Large intestine (tissue), 3 donors: Measurements from ENCODE around the gene SIK3. TPM values are rescaled to one million over a fixed set of nuclear protein-coding genes. Genes with fewer than 3 reads are reported as not detected.

ENCODE experiments used
- DNase-seq, 2 donors: peaks; one replicate each; pipeline versions ENCODE4 v3.0.0 to v3.0.0-alpha.2; 2013
- H3K27ac ChIP-seq: one replicate; pipeline ENCODE4 v1.5.1; 2013; ENCODE audit warnings: low read length
- H3K27me3 ChIP-seq: 2 replicates; pipeline ENCODE4 v1.6.1; 2013; ENCODE audit warnings: low read length; ENCODE audit not compliant: control insufficient read depth, insufficient read depth
- H3K36me3 ChIP-seq: 2 replicates; pipeline ENCODE4 v1.6.1; 2013; ENCODE audit warnings: low read length; ENCODE audit not compliant: control insufficient read depth, insufficient read depth
- H3K4me1 ChIP-seq: one replicate; pipeline ENCODE4 v1.6.1; 2013; ENCODE audit warnings: low read length; ENCODE audit not compliant: control insufficient read depth, insufficient read depth
- H3K4me3 ChIP-seq: one replicate; pipeline ENCODE4 v1.5.1; 2013; ENCODE audit warnings: low read length
- H3K9me3 ChIP-seq: one replicate; pipeline ENCODE4 v1.6.1; 2013; ENCODE audit warnings: mild to moderate bottlenecking, low read depth, low read length, moderate library complexity; ENCODE audit not compliant: control insufficient read depth
- WGBS: methylation state at CpG from one replicate; pipeline ENCODE4 v1.1.5; 2013; ENCODE audit warnings: low lambda C conversion rate; ENCODE audit not compliant: insufficient coverage; 5-methylcytosine and 5-hydroxymethylcytosine counted together
- polyA plus RNA-seq: library from polyadenylated mRNA; unstranded; fragments of 120-200 nt; gene quantifications from one replicate; pipeline ENCODE4 v1.2.1, GENCODE V29; 2013

Gene SIK3
- polyA plus RNA-seq, 1 donor: 34.6 TPM

GRCh38 chr11:117010808-117011540 lies 87.3 kb downstream of the SIK3 start:
- 100% methylated on average over 2 of the region's 14 CpGs for WGBS
- Histone ChIP-seq H3K27me3 (no peaks in the 10 kb centered on the region), H3K4me3 (no peak overlapping the region), H3K36me3 (no peaks in the 10 kb centered on the region), H3K27ac (no peak overlapping the region), H3K9me3 (no peaks in the 10 kb centered on the region), H3K4me1 (no peaks in the 10 kb centered on the region)
- DNase-seq: no peak

GRCh38 chr11:117009905-117010605 lies 88.2 kb downstream of the SIK3 start:
- no peak for DNase-seq
- Histone ChIP-seq H3K27ac (no peak overlapping the region), H3K36me3 (no peaks in the 10 kb centered on the region), H3K4me1 (no peaks in the 10 kb centered on the region), H3K27me3 (no peaks in the 10 kb centered on the region), H3K4me3 (no peak overlapping the region), H3K9me3 (no peaks in the 10 kb centered on the region)
- WGBS: no CpG with 5 or more reads among the region's 3 CpGs

DNA sequence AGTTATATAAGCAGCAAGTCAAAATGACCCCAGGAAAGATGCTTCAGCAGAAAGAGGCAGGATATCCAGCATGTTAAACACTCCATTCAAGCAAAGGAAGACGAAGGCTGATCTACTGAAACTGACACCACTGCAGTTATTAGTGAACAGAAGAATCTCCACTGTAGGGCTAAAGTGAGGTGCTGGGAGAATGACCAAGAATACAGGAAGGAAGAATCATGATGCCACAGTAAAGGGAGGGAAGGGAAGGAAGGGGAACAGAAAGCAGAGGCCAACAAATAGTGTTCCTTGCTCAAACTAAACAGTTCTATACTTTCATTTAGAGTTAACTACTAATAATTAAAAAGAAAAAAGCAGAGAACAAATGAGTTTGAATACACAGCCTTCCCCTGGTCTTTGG lies 92.5 kb downstream of the SIK3 start:
- H3K27ac ChIP-seq: no peak overlapping the region
- H3K27me3 ChIP-seq: no peaks in the 10 kb centered on the region
- H3K4me3 ChIP-seq: no peak overlapping the region
- WGBS: 100% methylated on average over 1 of the region's 1 CpG
- no peaks in the 10 kb centered on the region for H3K36me3 ChIP-seq
- H3K9me3 ChIP-seq: no peaks in the 10 kb centered on the region
- DNase-seq: no peak
- H3K4me1 ChIP-seq: no peaks in the 10 kb centered on the region

DNA sequence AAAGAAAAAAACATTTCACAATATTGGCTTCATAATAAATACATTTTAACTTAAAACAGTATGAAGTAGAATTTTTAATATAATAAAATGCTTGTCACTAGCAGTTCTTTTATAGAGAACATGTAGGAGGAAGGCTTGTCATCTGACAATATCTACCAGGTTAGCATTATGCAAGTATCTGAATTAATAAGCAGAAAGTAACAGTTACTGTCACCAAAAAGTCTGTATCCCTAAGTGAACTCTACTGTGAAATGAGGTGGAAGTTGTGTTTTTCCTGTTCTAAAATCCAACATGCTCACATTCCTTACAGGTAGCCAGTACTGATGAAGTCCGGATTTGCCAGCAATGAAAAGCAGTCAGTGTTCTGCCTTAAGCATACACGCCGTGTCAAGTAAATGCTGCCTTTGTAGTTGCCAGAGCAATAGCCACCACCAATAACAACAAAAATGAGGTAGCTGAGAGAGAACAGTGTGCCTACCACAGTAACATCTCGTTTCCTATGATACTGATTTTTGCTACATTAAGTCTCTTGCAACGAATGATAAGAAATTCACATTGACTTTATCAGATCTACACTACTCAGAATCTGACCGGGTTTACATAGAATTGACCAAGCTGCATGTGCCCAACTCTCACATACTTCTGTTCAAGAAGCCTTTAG lies 95.5 kb downstream of the SIK3 start:
- H3K36me3 ChIP-seq: no peaks in the 10 kb centered on the region
- no peaks in the 10 kb centered on the region for H3K9me3 ChIP-seq
- DNase-seq: no peak
- H3K4me3 ChIP-seq: no peak overlapping the region
- WGBS: no CpG with 5 or more reads among the region's 6 CpGs
- no peaks in the 10 kb centered on the region for H3K4me1 ChIP-seq
- H3K27me3 ChIP-seq: no peaks in the 10 kb centered on the region
- no peak overlapping the region for H3K27ac ChIP-seq

DNA sequence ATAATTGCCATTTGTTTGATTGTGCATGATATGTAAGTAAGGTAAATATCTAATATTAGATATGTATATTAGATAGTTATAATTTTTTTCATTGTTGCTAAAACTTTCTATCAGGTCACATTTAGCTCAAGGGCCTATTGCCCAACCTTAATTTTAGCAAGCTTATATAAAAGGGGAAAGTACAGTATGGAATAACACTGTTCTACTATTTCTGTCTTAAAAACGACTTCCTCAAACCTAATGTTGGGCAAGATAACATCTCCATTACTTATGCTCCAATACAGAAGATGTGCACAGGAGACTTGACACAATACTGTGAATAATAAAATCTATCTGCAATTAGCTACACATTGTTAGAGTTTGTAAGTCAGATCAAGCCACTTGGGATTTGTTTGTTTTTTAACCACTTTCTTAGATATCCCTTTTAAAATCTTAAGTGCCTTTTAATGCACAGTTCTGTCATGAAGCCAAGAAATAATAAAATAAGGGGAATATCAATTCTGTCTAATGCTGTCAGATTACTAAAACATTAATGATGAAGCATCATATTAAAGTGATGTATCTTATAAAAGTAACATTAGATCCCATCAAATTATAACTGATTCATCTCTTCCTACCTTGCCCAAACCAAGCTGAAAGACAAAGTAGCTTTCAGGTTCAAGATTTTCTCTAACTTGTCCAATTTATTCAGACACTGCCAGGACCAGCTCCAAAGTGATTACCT lies 98.1 kb downstream of the SIK3 start:
- Histone ChIP-seq H3K4me1 (no peaks in the 10 kb centered on the region), H3K4me3 (no peak overlapping the region), H3K27me3 (no peaks in the 10 kb centered on the region), H3K27ac (no peak overlapping the region), H3K36me3 (no peaks in the 10 kb centered on the region), H3K9me3 (no peaks in the 10 kb centered on the region)
- WGBS: no CpG with 5 or more reads among the region's 1 CpG
- DNase-seq: no peak

DNA sequence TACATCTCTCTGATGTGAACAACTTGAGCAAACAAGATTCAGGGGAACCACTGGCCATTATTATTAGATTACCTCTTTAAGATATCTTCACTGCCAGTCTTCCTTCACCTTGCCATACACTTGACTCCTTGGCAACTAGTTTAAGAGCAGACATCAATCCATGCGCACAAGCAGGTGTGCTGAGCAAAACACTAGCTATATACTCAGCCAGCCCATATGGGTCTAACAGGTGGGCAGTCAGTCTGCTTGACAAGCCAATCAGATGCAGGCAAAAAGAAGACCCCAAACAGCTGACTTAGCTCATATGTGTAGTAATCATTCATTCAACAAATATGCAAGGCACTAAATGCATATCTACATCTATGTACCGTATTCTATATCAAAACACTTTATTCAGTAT lies 101.2 kb downstream of the SIK3 start:
- 100% methylated on average over 1 of the region's 2 CpGs for WGBS
- Histone ChIP-seq H3K9me3 (no peaks in the 10 kb centered on the region), H3K4me3 (no peak overlapping the region), H3K27me3 (no peaks in the 10 kb centered on the region), H3K36me3 (no peaks in the 10 kb centered on the region), H3K27ac (no peak overlapping the region), H3K4me1 (no peaks in the 10 kb centered on the region)
- no peak for DNase-seq

DNA sequence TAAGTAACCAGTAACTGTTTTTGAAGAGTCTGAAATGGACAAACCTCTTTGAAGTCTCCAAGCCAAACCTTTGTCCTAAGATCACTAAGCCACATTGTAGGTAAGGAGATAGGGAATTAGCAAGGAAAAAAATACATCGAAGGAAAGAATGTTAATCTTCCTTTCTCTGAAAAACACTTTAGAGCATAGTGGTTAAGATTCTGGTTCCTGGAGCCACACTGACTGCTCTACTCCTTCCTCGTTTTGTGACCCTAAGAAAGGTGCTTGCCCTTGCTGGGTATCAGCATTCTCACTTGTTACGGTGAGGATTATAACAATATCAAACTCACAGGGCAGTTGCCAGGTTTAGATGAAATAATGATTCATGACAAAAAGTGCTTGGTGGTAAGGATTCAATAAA lies 104.0 kb downstream of the SIK3 start:
- Histone ChIP-seq H3K27me3 (no peaks in the 10 kb centered on the region), H3K36me3 (no peaks in the 10 kb centered on the region), H3K27ac (peak overlapping the region; percentile 0), H3K4me3 (no peak overlapping the region), H3K9me3 (no peaks in the 10 kb centered on the region), H3K4me1 (no peaks in the 10 kb centered on the region)
- 13% methylated on average over 1 of the region's 3 CpGs for WGBS
- DNase-seq: no peak

DNA sequence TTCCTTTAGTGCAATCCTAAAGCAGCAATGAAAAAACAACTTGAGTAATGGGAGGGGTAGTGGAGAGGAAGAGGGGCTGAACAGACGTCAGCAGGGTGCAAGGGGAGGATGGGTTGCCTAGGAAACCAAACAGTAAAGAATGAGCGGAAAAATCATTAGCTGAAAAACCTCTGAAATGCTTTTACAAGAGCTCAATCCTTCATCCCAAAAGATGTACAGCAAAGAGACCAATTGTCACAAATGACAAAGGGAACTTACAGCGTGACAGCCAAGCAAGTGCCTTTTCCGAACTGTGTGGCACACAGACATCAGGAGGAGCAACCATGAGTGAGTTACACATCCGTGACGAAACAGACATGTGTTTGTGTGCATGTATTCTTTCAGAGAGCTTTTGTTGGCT lies 104.6 kb downstream of the SIK3 start:
- Histone ChIP-seq H3K27ac (no peak overlapping the region), H3K4me1 (peaks cover 3% of the 10 kb centered on the region), H3K9me3 (no peaks in the 10 kb centered on the region), H3K36me3 (no peaks in the 10 kb centered on the region), H3K4me3 (no peak overlapping the region), H3K27me3 (no peaks in the 10 kb centered on the region)
- DNase-seq: peak; percentile 39 to 58
- WGBS: 54% methylated on average over 2 of the region's 6 CpGs

DNA sequence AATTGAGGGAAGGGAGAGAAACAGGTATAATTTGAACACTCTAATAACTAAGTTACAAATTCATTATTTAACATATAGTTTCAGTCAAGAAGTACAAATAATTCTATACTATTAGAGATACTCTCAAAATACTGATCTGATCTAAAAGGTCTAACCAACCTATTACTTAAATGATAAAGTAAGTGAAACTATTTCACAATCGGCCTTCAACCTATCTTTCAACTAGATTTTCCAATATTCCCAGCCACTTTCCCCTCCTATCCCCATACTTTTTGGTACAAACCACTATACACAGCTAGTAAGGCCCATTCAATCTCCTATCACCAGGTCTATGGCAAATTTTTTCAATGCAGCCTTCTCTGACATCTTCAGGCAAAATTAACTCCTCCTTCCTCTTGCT lies 106.7 kb downstream of the SIK3 start:
- 86% methylated on average over 1 of the region's 1 CpG for WGBS
- no peak overlapping the region for H3K27ac ChIP-seq
- no peaks in the 10 kb centered on the region for H3K27me3 ChIP-seq
- no peak for DNase-seq
- no peaks in the 10 kb centered on the region for H3K36me3 ChIP-seq
- H3K4me1 ChIP-seq: peaks cover 3% of the 10 kb centered on the region
- no peak overlapping the region for H3K4me3 ChIP-seq
- no peaks in the 10 kb centered on the region for H3K9me3 ChIP-seq

DNA sequence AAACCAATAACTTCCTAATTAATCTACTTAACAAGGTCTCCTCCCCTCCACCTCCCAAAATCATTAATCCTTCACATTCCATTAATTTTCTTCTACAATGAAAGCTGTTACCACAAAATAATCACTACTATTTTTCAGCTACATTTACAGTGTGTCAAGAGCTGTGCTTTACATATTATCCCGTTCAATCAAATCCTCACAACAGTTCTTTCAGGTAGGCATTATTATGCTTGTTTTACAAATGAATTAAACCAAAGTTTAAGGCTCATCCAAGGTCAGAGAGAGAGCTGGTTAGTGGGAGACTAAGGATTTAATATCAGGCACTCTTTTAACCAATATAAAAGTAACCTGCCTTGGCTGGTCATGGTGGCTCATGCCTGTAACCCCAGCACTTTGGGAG lies 107.4 kb downstream of the SIK3 start:
- Histone ChIP-seq H3K27ac (no peak overlapping the region), H3K36me3 (no peaks in the 10 kb centered on the region), H3K27me3 (no peaks in the 10 kb centered on the region), H3K4me1 (peaks cover 3% of the 10 kb centered on the region), H3K9me3 (no peaks in the 10 kb centered on the region), H3K4me3 (no peak overlapping the region)
- DNase-seq: no peak
- WGBS: no CpG with 5 or more reads among the region's 1 CpG
